Measurements from ENCODE around the gene TWF1.

DNA sequence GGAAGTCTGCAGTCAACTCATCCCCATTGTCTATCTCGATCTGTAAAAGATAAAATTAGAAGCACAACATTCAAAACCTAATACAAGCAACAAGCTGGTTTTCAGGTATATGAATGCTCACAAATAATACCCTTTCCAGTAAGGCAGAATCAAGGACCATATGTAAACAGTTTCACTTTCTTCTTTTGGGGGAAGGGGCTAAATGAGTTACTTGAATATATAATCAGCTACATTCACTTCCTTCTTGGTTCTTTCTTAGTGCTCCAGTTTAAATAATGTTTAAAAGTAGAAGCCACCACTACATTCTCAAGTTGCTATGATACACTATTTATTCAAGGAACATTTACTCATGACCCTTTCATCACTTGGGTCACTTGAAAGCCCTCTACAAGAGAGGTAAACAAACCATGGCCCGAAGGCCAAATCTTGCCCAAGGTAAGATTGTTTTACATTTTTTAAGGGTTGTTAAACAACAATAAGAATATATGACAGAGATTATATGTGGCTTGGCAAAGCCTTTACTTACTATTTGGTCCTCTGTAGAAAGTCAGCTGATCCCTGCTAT lies 10.3 kb downstream of the TWF1 start:
- no peak for TF ChIP-seq XRCC4 (IDR thresholded peaks at IDR 0.05; ENCODE audit: extremely low read depth, insufficient read depth, insufficient read length)
- TF ChIP-seq, protein P1, sequence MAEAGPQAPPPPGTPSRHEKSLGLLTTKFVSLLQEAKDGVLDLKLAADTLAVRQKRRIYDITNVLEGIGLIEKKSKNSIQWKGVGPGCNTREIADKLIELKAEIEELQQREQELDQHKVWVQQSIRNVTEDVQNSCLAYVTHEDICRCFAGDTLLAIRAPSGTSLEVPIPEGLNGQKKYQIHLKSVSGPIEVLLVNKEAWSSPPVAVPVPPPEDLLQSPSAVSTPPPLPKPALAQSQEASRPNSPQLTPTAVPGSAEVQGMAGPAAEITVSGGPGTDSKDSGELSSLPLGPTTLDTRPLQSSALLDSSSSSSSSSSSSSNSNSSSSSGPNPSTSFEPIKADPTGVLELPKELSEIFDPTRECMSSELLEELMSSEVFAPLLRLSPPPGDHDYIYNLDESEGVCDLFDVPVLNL (CRISPR knock-in tag; IDR thresholded peaks at IDR 0.05; ENCODE audit: low read depth) = no peak
- TF ChIP-seq, protein P2, sequence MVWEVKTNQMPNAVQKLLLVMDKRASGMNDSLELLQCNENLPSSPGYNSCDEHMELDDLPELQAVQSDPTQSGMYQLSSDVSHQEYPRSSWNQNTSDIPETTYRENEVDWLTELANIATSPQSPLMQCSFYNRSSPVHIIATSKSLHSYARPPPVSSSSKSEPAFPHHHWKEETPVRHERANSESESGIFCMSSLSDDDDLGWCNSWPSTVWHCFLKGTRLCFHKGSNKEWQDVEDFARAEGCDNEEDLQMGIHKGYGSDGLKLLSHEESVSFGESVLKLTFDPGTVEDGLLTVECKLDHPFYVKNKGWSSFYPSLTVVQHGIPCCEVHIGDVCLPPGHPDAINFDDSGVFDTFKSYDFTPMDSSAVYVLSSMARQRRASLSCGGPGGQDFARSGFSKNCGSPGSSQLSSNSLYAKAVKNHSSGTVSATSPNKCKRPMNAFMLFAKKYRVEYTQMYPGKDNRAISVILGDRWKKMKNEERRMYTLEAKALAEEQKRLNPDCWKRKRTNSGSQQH (CRISPR knock-in tag; IDR thresholded peaks at IDR 0.05) = no peak
- TF ChIP-seq, protein P3, sequence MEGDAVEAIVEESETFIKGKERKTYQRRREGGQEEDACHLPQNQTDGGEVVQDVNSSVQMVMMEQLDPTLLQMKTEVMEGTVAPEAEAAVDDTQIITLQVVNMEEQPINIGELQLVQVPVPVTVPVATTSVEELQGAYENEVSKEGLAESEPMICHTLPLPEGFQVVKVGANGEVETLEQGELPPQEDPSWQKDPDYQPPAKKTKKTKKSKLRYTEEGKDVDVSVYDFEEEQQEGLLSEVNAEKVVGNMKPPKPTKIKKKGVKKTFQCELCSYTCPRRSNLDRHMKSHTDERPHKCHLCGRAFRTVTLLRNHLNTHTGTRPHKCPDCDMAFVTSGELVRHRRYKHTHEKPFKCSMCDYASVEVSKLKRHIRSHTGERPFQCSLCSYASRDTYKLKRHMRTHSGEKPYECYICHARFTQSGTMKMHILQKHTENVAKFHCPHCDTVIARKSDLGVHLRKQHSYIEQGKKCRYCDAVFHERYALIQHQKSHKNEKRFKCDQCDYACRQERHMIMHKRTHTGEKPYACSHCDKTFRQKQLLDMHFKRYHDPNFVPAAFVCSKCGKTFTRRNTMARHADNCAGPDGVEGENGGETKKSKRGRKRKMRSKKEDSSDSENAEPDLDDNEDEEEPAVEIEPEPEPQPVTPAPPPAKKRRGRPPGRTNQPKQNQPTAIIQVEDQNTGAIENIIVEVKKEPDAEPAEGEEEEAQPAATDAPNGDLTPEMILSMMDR (IDR thresholded peaks at IDR 0.05 in 2 of 3, conservative IDR thresholded peaks at IDR 0.05 in 1 of 3; ENCODE audit: insufficient read depth in 2 of 3, low read depth in 1 of 3, low read length in 3 of 3) = no peak
- TF ChIP-seq IRF2 (CRISPR knock-in tag; IDR thresholded peaks at IDR 0.05) = no peak
- TF ChIP-seq THRAP3 (IDR thresholded peaks at IDR 0.05; ENCODE audit: borderline replicate concordance) = no peak
- TF ChIP-seq FOSL1 (tag; conservative IDR thresholded peaks at IDR 0.05) = no peak
- no peak for TF ChIP-seq STAT5B (CRISPR knock-in tag; IDR thresholded peaks at IDR 0.05)
- TF ChIP-seq SAP30 (IDR thresholded peaks at IDR 0.05; ENCODE audit: borderline replicate concordance, insufficient read depth, low read depth, low read length, poor library complexity, severe bottlenecking) = no peak
- TF ChIP-seq BACH1 (tag; IDR thresholded peaks at IDR 0.05) = no peak
- TF ChIP-seq EZH2 (IDR thresholded peaks at IDR 0.05; ENCODE audit: borderline replicate concordance, low read depth, low read length) = no peak
- no peak for TF ChIP-seq RAD21 (CRISPR knock-in tag; conservative IDR thresholded peaks at IDR 0.05 in 1 of 2, IDR thresholded peaks at IDR 0.05 in 1 of 2)
- TF ChIP-seq ZFX (CRISPR knock-in tag; IDR thresholded peaks at IDR 0.05) = no peak
